Measurements from ENCODE around the gene AARSD1. TPM values are rescaled to one million over a fixed set of nuclear protein-coding genes. Genes with fewer than 3 reads are reported as not detected.
"Not testable (repeated sequence)": the region's sequence is repeated elsewhere in the genome, so short reads cannot be mapped to it uniquely, and the experiment has no call there.

AARSD1 gene
- total and polyA plus RNA-seq, 4 donors: 27.6 to 57.0 (median 37.1) TPM

DNA sequence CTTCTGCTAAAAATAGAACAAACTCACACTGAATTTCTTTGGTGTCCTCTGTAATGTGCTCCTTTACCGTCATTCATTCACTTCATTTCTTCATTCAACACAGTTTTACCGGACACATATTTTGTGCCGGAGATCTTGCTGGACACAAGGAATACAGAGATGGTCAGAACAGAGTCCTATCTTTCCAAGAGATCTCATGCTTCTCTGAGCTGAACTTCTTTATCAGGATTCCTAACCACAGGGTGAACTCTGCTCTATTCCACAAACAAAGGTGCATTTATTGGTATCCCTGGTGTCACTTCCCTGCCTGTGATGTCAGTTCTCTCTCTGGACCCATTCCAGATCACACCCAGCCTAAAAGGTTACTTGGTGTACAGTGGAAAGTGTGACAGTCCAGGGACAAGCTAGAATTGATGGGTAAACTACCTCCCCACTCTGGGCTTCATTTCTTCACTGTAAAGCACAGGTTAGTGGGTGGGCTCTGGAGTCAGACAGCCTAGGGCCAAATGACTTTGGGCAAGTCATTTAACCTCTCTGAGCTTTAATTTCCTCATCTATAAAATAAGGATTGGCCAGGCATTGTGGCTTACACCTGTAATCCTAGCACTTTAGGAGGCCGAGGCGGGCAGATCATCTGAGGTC lies 46.5 kb upstream of the AARSD1 start:
- H3K9ac ChIP-seq (ENCODE audit: insufficient read depth in 1 of 2, low read length in 2 of 2): no peak overlapping the region
- no peaks in the 10 kb centered on the region for H3K27me3 ChIP-seq (ENCODE audit: control insufficient read depth in 3 of 3, insufficient read depth in 3 of 3, low read length in 2 of 3)
- no peak overlapping the region for H3K27ac ChIP-seq (ENCODE audit: low read depth in 1 of 2, low read length in 1 of 2)
- no peak for ATAC-seq (ENCODE audit: insufficient read depth, low FRiP score)
- no peak overlapping the region for H3K4me3 ChIP-seq
- no peak for DNase-seq
- peaks cover 0 to 27% (median 5%) of the 10 kb centered on the region in 4 donors for H3K36me3 ChIP-seq (ENCODE audit: control insufficient read depth in 4 of 4, insufficient read depth in 4 of 4, low read length in 4 of 4)
- no peaks in the 10 kb centered on the region for H3K9me3 ChIP-seq (ENCODE audit: control insufficient read depth in 4 of 4, insufficient read depth in 3 of 4, low read length in 3 of 4)
- TF ChIP-seq, protein P1, sequence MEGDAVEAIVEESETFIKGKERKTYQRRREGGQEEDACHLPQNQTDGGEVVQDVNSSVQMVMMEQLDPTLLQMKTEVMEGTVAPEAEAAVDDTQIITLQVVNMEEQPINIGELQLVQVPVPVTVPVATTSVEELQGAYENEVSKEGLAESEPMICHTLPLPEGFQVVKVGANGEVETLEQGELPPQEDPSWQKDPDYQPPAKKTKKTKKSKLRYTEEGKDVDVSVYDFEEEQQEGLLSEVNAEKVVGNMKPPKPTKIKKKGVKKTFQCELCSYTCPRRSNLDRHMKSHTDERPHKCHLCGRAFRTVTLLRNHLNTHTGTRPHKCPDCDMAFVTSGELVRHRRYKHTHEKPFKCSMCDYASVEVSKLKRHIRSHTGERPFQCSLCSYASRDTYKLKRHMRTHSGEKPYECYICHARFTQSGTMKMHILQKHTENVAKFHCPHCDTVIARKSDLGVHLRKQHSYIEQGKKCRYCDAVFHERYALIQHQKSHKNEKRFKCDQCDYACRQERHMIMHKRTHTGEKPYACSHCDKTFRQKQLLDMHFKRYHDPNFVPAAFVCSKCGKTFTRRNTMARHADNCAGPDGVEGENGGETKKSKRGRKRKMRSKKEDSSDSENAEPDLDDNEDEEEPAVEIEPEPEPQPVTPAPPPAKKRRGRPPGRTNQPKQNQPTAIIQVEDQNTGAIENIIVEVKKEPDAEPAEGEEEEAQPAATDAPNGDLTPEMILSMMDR (IDR thresholded peaks at IDR 0.05; ENCODE audit: control extremely low read depth, extremely low read depth): no peak
- 92 to 93% methylated on average over 5 of the region's 5 CpGs for WGBS, 2 donors
- peaks cover 0 to 16% (median 0%) of the 10 kb centered on the region in 5 donors for H3K4me1 ChIP-seq (ENCODE audit: control insufficient read depth in 5 of 5, insufficient read depth in 5 of 5, low read length in 5 of 5)

DNA sequence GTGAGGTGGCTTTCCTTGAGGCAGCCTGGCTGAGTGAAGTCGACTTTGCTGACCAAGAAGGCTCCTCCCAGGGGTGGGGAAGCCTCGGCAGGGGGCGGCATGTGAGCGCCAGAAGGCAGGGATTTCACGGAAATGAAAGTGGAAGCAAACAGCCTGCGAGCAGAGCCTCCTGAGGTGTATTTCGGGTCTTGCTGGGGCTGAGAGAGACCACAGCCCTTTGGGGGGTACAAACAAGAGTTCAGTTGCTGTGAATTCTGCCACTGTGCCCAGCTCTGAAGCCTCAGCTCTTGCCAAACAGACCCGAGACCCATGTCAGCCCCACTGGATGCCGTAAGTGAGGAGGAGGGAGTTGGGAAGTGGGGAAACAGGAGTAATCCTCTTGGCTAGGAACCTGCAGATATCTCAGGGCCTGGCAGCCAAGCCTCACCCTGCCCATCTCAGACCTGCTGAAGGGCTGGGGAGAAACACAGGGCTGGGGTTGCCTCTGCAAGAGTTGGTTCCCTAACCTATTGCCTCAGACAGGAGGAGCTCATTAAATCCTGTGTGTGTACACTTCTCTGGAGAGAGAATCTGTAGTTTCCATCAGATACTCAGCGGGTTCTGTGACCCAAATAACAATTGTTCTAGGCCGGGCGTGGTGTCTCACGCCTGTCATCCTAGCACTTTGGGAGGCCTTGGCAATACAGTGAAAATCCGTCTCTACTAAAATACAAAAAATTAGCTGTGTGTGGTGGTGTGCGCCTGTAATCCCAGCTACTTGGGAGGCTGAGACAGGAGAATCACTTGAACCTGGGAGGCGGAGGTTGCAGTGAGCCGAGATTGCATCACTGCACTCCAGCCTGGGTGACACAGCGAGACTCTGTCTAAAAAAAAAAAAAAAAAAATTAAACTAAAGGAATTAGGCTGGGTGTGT lies 42.6 kb upstream of the AARSD1 start, which contains the start of gene IFI35:
Gene IFI35 (plus strand): TSS at position 146 of the 913 bp plus-strand sequence. CDS start 164 bp downstream, at position 310.
- H3K9me3 ChIP-seq (ENCODE audit: control insufficient read depth in 4 of 4, insufficient read depth in 3 of 4, low read length in 3 of 4): no peaks in the 10 kb centered on the region
- H3K9ac ChIP-seq (ENCODE audit: insufficient read depth in 1 of 2, low read length in 2 of 2): peak within 1 kb of the TSS; percentile 81 to 99
- peak; percentile 89 to 91 (median 91) for DNase-seq
- H3K27ac ChIP-seq (ENCODE audit: low read depth in 1 of 2, low read length in 1 of 2): peak within 1 kb of the TSS; percentile 88 to 99
- H3K36me3 ChIP-seq (ENCODE audit: control insufficient read depth in 4 of 4, insufficient read depth in 4 of 4, low read length in 4 of 4): peaks cover 3 to 14% (median 7%) of the 10 kb centered on the region in 4 donors
- peak; percentile 89 for ATAC-seq (ENCODE audit: insufficient read depth, low FRiP score)
- no peaks in the 10 kb centered on the region for H3K27me3 ChIP-seq (ENCODE audit: control insufficient read depth in 3 of 3, insufficient read depth in 3 of 3, low read length in 2 of 3)
- peaks cover 0 to 4% (median 0%) of the 10 kb centered on the region in 5 donors for H3K4me1 ChIP-seq (ENCODE audit: control insufficient read depth in 5 of 5, insufficient read depth in 5 of 5, low read length in 5 of 5)
- TF ChIP-seq, protein P1 (IDR thresholded peaks at IDR 0.05; ENCODE audit: control extremely low read depth, extremely low read depth): peak; percentile 51
- H3K4me3 ChIP-seq: peak within 1 kb of the TSS; percentile 82
- 19 to 25% methylated on average over 18 of the region's 18 CpGs for WGBS, 2 donors

DNA sequence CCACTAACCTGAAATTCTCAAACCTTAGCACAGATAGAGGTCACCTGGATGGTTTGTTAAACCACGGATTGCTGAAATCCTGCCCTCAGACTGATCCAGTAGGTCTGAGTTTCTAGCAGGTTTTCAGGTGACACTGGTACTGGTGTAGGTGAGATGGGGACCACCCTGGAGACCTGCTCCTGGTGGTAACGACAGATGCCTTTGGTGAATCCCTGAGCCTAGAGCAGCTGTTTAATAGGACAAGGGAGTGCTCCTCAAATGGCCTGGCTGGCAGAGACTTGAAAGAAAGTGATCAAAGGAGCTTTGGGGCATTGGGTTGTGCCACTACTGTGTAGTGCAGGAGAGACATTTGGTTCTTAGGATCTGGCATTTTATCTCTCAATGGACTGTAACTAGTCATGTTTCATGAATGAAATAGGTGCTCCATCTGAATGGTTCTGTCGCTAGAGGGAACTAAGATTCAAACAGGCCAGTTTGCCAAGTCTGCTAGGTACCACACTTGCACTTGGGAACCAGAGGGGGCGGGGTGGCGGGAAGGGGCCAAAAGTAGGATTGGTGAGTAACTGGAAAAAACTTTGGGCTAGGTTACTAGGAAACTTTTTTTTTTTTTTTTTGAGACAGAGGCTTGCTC lies 39.4 kb upstream of the AARSD1 start:
- Histone ChIP-seq H3K27me3 (ENCODE audit: control insufficient read depth in 3 of 3, insufficient read depth in 3 of 3, low read length in 2 of 3) (no peaks in the 10 kb centered on the region), H3K4me1 (ENCODE audit: control insufficient read depth in 5 of 5, insufficient read depth in 5 of 5, low read length in 5 of 5) (peaks cover 6 to 17% (median 7%) of the 10 kb centered on the region in 5 donors), H3K36me3 (ENCODE audit: control insufficient read depth in 4 of 4, insufficient read depth in 4 of 4, low read length in 4 of 4) (peaks cover 11 to 21% (median 16%) of the 10 kb centered on the region in 4 donors), H3K27ac (ENCODE audit: low read depth in 1 of 2, low read length in 1 of 2) (no peak overlapping the region), H3K9ac (ENCODE audit: insufficient read depth in 1 of 2, low read length in 2 of 2) (no peak overlapping the region), H3K9me3 (ENCODE audit: control insufficient read depth in 4 of 4, insufficient read depth in 3 of 4, low read length in 3 of 4) (no peaks in the 10 kb centered on the region), H3K4me3 (no peak overlapping the region)
- TF ChIP-seq, protein P1 (IDR thresholded peaks at IDR 0.05; ENCODE audit: control extremely low read depth, extremely low read depth): no peak
- DNase-seq (no peak), ATAC-seq (ENCODE audit: insufficient read depth, low FRiP score) (no peak)
- 82 to 87% methylated on average over 5 of the region's 5 CpGs for WGBS, 2 donors

DNA sequence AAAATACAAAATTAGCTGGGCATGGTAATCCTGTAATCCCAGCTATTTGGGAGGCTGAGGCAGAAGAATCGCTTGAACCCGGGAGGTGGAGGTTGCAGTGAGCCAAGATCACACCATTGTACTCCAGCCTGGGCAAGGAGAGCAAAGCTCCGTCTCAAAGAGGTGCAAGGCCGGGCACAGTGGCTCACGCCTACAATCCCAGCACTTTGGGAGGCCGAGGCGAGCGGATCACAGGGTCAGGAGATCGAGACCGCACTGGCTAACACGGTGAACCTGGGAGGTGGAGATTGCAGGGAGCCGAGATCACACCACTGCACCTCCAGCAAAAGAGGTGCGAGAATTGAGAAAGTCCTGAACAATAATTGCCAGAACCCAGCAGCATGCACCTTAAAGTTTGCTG lies 36.6 kb upstream of the AARSD1 start:
- WGBS, 2 donors: 94 to 95% methylated on average over 13 of the region's 13 CpGs
- peaks cover 6 to 19% (median 7%) of the 10 kb centered on the region in 5 donors for H3K4me1 ChIP-seq (ENCODE audit: control insufficient read depth in 5 of 5, insufficient read depth in 5 of 5, low read length in 5 of 5)
- H3K9me3 ChIP-seq (ENCODE audit: control insufficient read depth in 4 of 4, insufficient read depth in 3 of 4, low read length in 3 of 4); ATAC-seq (ENCODE audit: insufficient read depth, low FRiP score); DNase-seq; H3K4me3 ChIP-seq; H3K27me3 ChIP-seq (ENCODE audit: control insufficient read depth in 3 of 3, insufficient read depth in 3 of 3, low read length in 2 of 3): not testable (repeated sequence)
- H3K27ac ChIP-seq (ENCODE audit: low read depth in 1 of 2, low read length in 1 of 2): peak overlapping the region in 1 of 2 donors; percentile 4
- H3K36me3 ChIP-seq (ENCODE audit: control insufficient read depth in 4 of 4, insufficient read depth in 4 of 4, low read length in 4 of 4): peaks cover 11 to 21% (median 18%) of the 10 kb centered on the region in 4 donors
- H3K9ac ChIP-seq (ENCODE audit: insufficient read depth in 1 of 2, low read length in 2 of 2): peak overlapping the region in 1 of 2 donors; percentile 58

Data from lung (tissue), 12 donors.